EL (cell line): ENCODE data around the gene CD82.

ENCODE experiments used
- DNase-seq: peaks from one replicate; pipeline ENCODE4 v3.0.0-alpha.2; 2016

Gene CD82

DNA sequence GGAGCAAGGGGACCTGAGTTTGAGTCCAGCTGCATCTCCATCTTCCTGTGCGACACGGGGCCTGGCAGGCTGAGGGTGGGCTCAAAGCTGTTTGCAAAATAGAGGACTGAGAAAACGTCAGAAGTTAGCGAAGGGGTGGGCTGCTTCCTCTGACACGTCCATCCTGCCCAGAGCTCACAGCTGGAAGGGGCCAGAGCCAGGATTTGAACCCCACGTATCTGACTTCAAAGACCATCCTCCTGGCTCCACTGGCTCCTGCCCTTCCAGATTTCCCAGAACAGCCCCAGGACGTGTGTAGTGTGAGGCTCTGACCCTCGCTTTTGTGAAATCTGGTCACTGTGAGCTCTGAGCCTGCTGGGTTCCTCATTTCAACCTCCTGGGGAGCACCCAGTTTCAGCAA is 56.3 kb downstream of the CD82 start:
- no peak for DNase-seq

DNA sequence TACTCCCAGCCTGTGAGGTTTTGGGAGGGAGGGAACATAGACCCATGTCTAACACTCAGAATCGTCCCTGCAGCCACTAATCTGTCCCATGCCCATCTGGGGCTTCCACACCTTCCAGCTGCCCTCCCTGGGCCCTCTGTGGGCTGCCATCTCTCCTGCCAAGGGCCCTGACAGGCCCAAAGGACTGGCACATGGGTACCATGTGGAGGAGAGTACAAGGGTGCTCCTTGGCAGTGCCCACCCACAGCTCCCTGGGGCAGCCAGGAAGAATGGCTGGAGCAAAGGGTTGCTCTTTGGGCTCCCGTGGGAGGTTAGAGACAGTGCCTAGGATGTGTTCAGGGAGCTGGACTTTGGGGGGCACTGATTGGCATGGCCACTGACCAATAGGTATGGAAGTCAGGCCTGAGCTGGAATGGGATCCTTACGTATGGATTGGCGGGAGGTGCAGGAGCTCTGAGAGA is 56.8 kb downstream of the CD82 start:
- no peak for DNase-seq

DNA sequence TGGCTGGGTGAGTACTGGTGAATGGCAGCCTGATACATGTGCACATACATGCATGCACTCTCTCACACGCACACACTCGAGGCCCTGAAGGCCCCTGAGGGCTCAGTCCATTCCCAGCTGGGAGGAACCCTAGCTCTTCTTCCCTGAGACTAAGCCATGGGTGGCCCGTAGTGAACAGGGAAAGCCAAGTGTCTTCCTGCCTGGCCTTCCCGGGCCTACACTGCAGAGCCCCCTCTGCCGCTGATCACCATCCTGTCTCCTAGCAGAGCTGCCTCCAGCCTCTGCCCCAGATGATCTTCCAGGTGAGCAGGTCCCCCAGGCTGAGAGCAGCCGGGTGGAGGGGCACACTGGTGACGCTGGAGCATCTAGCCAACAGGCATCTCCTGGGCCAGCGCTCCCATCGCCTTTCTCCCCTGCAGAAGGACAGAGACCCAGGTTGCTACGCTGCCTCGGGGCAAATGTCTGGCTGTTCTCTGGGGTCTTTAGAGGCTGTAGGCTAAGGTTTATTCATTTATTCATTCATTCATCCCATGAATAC is 57.3 kb downstream of the CD82 start:
- no peak for DNase-seq

DNA sequence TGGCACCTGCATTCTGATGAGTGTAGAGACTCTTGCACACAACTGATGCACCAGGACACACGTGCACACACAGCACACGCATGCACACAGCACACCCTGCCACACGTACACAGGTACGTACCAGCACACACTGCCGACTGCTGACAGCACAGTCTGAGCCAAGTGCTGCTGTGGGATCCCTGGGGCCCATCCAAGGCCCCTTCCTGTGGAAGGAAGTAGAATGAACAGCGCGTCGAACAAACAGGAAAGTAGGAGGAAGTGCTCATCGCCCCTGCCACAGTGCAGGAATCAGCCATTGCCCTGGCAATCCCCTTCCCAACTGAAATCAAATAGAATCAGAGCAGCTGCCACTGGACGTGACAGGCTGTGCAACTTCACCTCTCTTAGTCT is 57.9 kb downstream of the CD82 start:
- DNase-seq, result no peak

DNA sequence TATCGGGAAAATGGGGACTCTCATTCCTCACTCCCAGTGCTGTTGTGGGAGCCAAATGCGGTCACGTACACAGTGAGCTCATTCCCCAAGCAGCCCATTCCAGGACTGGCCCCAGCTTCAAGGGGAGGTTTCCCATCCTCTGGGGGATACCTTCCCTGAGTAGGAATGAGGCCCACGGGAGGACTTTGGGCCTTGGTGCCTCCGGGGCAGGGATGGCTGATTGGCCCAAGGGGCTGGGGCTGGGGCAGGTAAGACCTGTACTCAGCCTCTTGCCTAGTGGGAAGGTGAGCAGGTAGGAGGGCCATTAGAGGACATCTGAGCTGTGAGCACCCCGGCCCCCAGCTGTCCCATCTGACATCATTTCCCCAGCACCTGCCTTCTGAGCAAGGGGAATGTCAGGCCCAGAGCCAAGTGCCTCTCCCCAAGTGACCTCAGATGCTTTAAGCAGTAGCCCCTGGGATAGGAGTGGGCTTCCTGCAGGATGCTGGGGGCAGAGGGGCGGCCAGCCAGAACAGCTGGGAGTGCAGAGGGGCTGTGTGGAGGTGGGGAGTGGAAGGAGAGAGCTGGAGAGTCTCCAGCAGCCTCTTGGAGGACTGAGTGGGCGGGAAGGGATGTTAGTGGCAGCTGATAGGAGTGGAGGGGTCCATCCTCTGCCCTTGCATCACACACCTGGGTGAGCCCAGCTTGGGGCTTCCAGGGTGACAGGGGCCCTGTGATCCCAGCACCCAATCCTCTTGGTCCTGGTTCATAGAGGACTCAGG is 58.4 kb downstream of the CD82 start:
- no peak for DNase-seq

DNA sequence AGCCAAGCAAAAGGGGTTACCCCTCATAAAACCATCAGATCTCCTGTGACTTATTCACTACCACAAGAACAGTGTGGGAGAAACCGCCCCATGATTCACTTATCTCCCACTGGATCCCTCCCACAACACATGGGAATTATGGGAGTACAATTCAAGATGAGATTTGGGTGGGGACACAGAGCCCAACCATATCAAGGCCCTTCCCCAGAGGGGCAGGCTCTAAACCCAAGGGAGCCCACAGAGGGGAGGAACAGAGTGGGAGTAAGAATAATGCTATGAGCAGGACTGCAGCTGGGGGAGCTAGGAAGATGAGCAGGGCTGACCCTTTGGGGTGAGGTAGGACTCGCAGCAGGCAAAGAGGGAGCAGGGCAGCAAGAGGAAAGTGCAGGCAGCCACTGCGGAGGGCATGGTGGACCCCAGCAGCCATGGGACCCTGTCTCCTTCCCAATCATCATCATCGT is 59.3 kb downstream of the CD82 start:
- DNase-seq, result no peak

DNA sequence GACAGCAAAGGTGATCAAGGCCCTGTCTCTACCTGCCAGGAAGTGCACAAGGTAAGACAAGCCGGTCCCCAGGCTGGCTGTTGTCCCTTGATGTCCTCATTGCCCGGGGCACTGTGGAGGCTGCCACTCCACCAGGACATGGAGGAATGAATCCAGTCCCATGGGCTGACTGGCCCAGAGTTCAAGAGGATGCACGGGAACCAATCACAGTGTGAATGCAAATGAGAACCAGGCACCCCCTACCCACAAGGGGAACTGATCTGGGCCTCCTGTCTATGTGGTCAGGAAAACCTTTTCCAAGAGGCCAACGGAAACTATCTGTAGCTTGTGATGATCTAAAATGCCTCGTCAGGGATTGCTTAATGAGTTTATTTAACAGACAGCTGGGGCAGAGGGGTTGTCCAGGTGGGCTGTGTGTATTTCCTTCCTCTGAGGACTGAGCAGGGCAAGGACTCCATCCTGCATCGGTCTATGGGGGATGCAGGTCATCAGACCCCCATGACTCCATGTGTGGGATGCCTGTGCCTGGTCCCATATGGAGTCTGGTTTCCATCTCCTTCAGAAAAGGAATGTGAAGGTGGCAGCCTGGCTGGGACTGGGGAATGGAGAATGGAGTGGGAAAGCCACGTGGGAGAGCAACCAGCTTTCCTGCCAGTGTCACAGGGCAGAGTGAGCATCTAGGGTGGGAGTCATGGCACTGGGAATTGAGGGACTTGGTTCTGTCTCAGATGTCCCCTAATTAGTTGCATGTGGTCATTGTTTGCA is 60.5 kb downstream of the CD82 start:
- no peak for DNase-seq

DNA sequence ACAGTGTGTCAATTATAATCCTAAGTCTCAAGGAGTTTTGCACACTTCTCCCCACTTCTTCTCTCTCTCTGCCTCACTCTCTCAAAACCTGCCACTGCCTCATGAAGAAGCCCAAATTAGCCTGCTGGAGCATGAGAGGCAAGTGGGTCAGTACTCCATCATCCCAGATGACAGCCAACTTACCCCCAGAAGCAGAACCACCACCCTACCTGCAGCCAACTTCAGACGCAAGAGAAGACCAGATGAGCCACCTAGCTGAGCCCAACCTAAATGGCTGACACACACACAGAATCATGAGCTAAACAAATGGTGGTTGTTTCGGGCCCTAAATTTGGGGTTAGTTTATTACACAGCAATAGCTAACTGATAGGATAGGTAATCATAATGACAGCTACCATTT is 61.2 kb downstream of the CD82 start:
- no peak for DNase-seq

DNA sequence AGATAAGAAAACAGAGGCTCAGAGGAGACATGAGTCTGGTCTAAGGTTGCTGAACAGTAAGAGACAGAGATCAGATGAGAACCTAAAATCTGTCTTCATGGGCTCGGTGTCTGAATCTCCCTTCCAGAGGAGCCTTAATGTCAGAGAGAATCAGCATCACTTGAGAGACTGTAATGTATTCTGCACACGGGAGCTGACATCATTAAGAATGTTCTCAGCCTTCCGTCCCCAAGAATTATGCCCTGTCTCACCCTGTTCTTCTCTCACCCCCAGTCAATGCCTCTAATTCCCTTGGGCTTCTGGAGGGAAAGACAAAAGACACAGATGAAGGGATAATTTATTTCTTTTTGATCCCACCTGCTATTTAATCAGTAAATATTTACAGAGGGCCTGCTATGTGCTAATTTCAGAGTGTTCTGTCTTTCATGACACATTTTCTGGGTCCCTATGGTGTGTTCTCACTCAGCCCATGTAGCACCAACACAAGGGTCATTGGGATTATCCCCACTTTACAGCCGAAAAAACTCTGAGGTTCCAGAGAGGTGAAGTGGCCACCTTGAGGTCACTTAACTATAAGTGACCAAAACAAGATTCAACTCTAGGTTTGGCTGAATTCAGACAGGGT is 61.8 kb downstream of the CD82 start:
- DNase-seq, result no peak

DNA sequence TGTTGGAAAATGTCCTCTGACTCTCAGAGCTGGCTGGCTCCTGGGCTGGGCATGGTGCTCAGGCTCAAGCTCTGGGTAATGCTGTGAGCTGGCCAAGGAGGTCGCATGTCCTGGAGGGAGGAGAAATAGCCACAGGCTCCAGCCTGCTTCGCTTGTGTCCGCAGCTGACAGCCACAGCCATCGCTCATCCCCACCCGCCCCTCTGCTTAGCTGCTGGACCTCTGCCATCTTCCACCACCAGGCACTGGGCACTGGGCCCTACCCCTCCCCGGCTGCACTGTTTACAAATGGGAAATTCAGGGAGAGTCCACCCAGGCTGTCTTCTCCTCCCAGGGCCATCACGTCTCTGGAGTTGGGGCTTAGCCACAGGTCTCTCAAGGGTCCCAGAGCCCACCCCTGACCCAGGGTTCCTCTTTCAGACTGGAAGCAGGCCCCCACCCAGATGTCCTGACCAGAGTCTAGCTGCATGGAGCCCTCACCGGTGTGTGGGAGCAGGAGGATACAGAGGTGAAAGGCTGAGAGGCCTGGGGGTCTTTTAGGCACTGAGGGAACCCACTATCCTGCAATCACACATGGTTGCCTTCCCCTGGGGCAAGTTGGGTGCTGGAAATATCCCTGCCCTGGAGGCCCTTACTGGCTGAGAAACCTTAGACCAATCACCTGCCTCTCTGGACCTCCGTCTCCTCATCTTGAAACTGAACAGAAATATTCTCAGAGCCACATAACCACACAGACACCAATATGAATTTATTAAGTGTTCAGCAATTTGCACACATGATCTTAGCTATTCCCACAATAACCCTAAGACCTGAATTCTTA is 62.7 kb downstream of the CD82 start:
- DNase-seq, result peak; percentile 34

DNA sequence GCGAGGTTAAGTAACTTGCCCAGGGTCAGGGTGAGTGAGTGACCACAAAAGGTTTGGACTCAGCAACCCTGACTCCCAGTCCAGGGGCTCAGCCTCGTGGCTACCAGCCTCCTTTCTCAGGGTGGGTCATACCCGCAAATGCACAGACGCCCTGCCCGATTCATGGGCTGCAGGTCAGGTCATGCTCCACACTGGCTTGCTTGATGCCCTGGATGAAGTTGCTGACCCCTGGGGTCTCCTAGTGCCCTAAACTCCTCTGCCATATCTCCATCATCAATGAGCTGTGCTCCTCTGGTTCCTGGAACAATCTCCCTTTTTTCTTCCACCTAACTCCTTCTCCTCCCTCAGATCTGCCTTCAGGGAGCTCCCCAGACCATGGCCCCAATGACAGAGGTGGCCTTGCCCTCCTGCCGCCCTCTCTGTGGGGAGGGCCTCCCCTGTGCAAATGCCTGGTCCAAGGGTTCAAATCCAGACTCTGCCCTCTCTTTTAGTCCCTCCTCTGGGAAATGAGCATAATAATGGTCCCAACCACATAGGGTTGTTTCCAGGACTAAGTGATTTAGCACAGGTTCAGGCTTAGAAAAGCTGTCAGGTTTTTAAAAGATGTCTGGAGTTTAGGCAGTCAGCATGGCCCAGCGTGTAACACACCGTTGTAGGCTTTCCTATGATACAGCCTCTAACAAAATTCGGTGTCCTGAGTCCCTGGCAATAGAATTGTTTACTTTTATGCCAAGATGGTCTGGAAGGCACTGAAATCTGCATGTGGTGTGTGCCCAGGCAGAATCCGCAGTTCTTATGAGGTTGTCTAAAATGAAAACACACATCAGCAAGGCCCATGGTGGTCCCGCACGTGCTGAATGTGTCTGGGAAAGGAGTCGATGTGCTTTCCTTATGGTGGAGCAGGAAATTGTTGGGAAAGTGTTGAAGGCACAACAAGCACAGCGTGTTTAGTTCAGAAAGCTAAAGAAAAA is 63.6 kb downstream of the CD82 start:
- no peak for DNase-seq

DNA sequence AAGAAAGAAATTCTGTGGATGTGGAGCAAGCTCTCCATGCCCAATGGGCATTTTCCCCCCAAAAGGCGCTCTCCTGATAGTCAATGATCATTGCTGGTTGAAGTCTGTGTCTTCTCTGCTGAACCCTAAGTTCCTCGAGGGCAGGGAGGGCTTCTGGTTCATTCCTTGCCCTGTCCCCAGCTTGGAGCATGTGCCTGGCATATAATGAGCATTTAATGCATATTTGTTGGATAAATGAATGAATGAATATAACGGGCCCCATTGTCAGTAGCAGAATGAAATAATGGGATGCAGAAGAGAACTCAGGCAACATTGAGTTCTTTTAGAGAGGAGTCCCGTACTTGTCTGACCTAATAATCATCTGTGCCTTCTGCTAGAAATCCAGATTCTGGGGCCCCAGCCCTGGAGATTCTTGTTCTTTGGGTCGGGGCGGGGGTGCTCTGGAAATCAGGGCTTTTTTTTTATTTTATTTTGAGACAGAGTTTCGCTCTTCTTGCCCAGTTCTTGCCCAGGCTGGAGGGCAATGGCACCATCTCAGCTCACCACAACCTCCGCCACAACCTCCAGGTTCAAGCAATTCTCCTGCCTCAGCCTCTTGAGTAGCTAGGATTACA is 64.4 kb downstream of the CD82 start:
- DNase-seq, result no peak

DNA sequence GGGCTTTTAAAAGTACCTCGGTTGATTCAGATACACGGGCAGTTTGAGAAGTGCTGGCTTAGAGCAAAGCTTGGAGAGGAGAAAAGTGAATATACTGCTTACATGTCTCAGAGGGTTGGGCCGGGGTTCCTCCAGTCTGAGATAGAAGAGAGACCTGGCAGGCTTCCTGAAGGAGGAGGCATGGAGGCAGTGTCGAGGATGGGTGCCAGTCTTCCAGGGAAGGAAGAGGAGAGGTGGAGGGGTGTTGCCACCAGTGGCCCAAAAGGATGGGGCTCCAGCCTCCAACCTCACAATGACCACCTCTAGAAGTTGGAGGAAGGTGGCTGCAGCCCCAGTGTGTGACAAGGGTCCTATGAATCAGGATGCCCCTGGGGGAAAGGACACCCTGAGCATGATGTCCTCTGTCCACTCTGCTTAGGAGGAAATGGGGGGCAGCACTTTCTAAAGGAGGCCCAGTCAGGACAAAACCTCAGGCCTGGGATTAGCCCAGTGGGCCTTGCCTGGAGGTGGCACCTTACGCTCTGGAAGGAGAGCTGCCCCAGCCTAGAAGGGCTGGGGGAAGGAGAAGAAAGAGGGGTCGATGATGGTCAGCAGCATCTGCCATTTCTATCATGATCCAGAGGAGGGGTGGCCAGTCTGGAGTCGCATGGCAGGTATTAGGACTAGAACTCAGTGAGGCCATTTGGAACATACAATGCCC is 65.2 kb downstream of the CD82 start:
- no peak for DNase-seq

DNA sequence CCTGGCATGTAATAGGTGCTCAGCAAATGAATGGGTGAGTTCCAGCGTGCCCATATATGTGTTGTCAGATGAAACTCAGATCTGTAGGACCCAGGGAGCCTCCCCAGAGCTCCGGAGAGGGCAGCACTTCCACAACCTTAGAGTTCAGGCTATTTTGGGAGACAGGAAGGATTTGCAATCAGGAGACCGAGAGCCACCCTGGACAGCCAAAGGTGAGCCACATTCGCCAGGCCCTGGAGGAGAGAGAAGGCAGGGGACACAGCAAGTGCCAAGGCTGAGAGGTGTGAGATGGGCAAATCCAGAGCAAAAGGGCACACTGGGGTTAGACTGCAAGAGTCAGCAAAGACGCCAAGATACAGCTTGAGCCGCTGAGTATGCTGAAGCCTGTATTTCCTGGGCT is 66.4 kb downstream of the CD82 start:
- no peak for DNase-seq

DNA sequence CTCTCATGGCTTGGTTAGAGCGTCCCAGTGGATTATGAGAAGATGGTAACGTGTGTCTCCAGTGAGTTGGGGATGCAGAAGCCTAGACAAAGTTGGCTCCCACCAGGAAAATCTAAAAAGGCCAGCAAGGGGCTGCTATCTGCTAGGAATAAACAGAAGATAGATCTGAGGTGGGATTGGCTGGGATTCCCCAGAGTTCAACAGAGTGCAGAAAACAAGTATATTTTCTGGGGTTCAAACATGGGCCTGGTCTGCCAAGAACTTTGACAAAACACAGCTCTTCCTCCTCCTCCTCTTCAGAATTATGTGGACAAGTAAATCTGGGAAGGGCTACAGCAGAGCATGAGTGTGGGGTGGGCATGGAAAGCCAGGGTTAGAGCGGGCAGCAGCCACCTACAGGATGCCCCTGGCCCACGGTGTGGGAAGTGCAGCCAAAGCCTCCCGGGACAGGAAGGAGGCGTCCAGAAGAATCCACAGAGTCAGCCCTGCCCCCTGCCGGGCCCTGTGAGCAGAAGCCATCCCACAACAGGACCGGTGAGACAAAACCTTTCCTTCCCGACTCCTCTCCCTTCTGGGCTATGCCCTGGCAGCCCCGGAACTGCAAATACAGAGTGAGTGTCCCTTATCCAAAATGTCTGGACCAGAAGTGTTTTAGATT is 67.1 kb downstream of the CD82 start:
- no peak for DNase-seq

DNA sequence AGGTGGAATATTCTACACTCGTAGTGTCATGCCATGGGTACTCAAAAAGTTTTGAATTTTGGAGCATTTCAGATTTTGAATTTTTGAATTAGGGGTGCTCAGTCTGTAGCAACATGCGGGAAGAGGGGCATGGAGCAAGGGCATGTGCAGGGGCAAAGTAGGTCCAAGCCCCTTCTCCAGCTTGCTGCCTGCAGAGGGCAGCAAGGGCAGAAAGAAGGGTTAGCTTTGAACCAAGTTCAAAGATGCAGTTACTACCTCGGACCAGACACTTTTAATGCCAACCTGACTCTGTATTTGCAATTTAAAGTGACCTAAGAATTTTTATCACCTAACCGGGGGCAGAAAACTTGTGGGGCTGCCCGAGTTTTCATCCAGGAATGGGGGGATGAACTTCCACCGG is 68.2 kb downstream of the CD82 start:
- no peak for DNase-seq

DNA sequence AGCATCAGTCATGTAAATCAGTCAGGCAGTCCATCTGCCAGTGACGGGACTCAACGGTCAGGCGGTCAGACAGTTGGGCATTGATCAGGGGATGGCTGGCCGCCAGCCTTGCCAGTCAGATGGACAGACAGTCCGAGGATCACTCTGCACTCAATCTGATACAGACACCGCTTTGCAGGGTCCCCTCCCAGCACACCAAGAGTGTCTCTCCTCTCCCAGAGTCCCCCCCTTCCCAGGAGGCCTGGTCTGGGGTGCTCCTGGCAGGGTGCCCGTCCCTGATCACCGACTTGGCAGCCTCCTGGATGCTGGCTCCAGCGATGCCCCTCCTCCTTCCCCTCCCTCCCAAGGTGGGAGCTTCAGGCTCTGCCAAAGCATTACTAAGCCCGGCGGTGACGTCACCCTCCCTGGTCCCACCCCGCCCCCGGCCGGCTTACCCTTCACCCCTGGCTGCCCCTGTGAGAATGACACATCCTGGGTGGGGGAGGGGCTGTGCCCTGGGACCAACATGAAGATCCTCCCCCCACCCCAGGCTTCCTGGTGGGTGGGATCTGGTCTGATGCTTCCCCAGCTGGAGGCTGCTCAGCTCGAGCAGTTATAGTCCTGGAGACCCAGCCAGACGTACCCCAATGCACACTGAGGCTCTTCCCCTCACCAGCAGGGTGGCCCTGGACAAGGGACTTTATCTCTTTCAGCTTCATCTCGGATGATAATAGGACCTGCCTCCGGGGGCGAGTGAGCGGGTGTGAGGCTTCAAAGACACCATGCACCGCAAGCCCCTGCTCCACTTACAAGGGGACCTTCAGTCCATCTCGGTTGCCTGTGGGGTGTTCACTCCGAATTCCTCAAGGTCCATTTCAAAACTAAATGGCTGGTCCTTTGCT is 69.2 kb downstream of the CD82 start:
- DNase-seq, result peak; percentile 67

DNA sequence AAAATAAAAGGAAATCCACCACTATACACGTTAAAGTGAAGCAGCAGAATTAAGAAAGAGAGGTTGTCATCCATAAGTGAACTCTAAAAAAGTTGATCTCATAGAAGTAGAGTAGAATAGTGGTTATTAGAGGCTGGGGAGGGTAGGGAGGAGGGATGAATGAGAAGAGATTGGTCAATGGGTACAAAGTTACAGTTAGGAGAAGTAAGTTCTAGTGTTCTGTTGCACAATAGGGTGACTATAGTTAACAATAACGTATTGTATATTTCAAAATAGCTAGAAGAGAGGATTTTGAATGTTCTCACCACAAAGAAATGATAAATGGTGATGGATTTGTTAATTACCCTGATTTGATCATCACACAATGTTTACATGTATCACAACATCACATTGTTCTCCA is 72.0 kb downstream of the CD82 start:
- DNase-seq, result no peak

DNA sequence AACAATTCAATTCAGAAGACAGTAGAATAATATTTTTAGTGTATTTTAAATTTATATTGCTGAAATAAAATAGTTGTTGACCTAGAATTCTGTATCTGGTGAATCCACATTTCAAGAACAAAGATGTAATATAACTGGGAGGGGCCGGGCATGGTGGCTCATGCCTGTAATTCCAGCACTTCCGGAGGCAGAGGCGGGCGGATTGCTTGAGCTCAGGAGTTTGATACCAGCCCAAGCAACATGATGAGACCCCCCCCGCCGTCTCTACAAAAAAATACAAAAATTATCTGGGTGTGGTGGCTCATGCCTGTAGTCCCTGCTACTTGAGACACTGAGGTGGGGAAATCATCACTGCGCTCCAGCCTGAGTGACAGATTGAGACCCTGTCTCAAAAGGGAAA is 72.6 kb downstream of the CD82 start:
- no peak for DNase-seq
